Activated naive CD4-positive, alpha-beta T cell treated with anti-CD3 and anti-CD28 coated beads, Interleukin-2, amount 10 ng/mL, durations not matched to agents 7 days and 5 days (primary cell): ENCODE data around the gene IL17REL.
"Not testable (repeated sequence)": the region's sequence is repeated elsewhere in the genome, so short reads cannot be mapped to it uniquely, and the experiment has no call there.

Experiments used
- CTCF ChIA-PET: fragments of 350-600 bp; sonication (Branson Sonifier 250); formaldehyde crosslinking; loops from one replicate; lab custom pipeline; 2021; ENCODE audit warnings: antibody characterized with exemption; lab: Charles Lee
- DNase-seq: peaks from one replicate; pipeline ENCODE4 v3.0.0-alpha.2; 2020
- H3K27ac Mint-ChIP-seq: one replicate; pipeline ENCODE4 v1.8.0; 2021; ENCODE audit warnings: mild to moderate bottlenecking, moderate library complexity, mixed read lengths
- H3K27me3 Mint-ChIP-seq: one replicate; pipeline ENCODE4 v1.8.0; 2021; ENCODE audit warnings: mild to moderate bottlenecking, mixed read lengths
- H3K36me3 Mint-ChIP-seq: one replicate; pipeline ENCODE4 v1.8.0; 2021; ENCODE audit warnings: mixed read lengths
- H3K4me1 Mint-ChIP-seq: one replicate; pipeline ENCODE4 v1.8.0; 2021; ENCODE audit warnings: mixed read lengths
- H3K4me3 Mint-ChIP-seq: one replicate; pipeline ENCODE4 v1.8.0; 2021; ENCODE audit warnings: mild to moderate bottlenecking, moderate library complexity, mixed read lengths
- H3K9me3 Mint-ChIP-seq: one replicate; pipeline ENCODE4 v1.8.0; 2021; ENCODE audit warnings: mixed read lengths

Gene IL17REL

GRCh38 chr22:49997932-49998717 is 14.4 kb downstream of the IL17REL start:
- DNase-seq = no peak
- CTCF ChIA-PET = no interaction called here
- Mint-ChIP-seq H3K27me3 (peaks cover 31% of the 10 kb centered on the region), H3K27ac (no peak overlapping the region), H3K4me1 (peaks cover 10% of the 10 kb centered on the region), H3K4me3 (no peak overlapping the region), H3K36me3 (no peaks in the 10 kb centered on the region), H3K9me3 (peaks cover 4% of the 10 kb centered on the region)

- H3K27me3 Mint-ChIP-seq = peaks cover 31% of the 10 kb centered on the region
- DNase-seq = no peak
- H3K4me1 Mint-ChIP-seq = peaks cover 10% of the 10 kb centered on the region
- no peaks in the 10 kb centered on the region for H3K36me3 Mint-ChIP-seq
- CTCF ChIA-PET = no interaction called here
- no peak overlapping the region for H3K4me3 Mint-ChIP-seq
- no peak overlapping the region for H3K27ac Mint-ChIP-seq
- peaks cover 4% of the 10 kb centered on the region for H3K9me3 Mint-ChIP-seq
Measured at GRCh38 chr22:49997251-49997599, 15.3 kb downstream of the IL17REL start.

- H3K27ac Mint-ChIP-seq = no peak overlapping the region
- no peak for DNase-seq
- H3K4me3 Mint-ChIP-seq = no peak overlapping the region
- H3K9me3 Mint-ChIP-seq = peaks cover 4% of the 10 kb centered on the region
- CTCF ChIA-PET = interaction anchor here (1.3 kb wide), 1 partner anchor 34 kb away, joined by 4 read pairs; no protein-coding TSS in a partner anchor
- H3K27me3 Mint-ChIP-seq = peaks cover 33% of the 10 kb centered on the region
- peaks cover 10% of the 10 kb centered on the region for H3K4me1 Mint-ChIP-seq
- no peaks in the 10 kb centered on the region for H3K36me3 Mint-ChIP-seq
Measured at GRCh38 chr22:49996518-49997250, 15.9 kb downstream of the IL17REL start.

- CTCF ChIA-PET = interaction anchor here (0.8 to 1.3 kb wide), 2 partner anchors 34 to 63 kb away, joined by 3 to 4 read pairs; no protein-coding TSS in a partner anchor
- Mint-ChIP-seq H3K27ac (no peak overlapping the region), H3K4me1 (peaks cover 10% of the 10 kb centered on the region), H3K4me3 (no peak overlapping the region), H3K9me3 (peaks cover 7% of the 10 kb centered on the region), H3K36me3 (no peaks in the 10 kb centered on the region), H3K27me3 (peaks cover 32% of the 10 kb centered on the region)
- DNase-seq = no peak
Measured at GRCh38 chr22:49996119-49996517, 16.4 kb downstream of the IL17REL start.

- Mint-ChIP-seq H3K27me3 (peaks cover 32% of the 10 kb centered on the region), H3K4me3 (no peak overlapping the region), H3K4me1 (peaks cover 10% of the 10 kb centered on the region), H3K27ac (no peak overlapping the region), H3K9me3 (peaks cover 11% of the 10 kb centered on the region), H3K36me3 (no peaks in the 10 kb centered on the region)
- CTCF ChIA-PET = interaction anchor here (0.8 to 3.8 kb wide), 3 partner anchors 35 to 65 kb away, joined by 3 to 24 read pairs (median 4); no protein-coding TSS in a partner anchor
- no peak for DNase-seq
Measured at GRCh38 chr22:49995361-49996118, 17.0 kb downstream of the IL17REL start.

- CTCF ChIA-PET = interaction anchor here (1.3 to 3.8 kb wide), 2 partner anchors 35 to 64 kb away, joined by 4 to 24 read pairs; no protein-coding TSS in a partner anchor
- DNase-seq = no peak
- Mint-ChIP-seq H3K27ac (no peak overlapping the region), H3K9me3 (peaks cover 15% of the 10 kb centered on the region), H3K36me3 (no peaks in the 10 kb centered on the region), H3K4me3 (no peak overlapping the region), H3K27me3 (peaks cover 31% of the 10 kb centered on the region), H3K4me1 (peaks cover 10% of the 10 kb centered on the region)
Measured at GRCh38 chr22:49995041-49995360, 17.6 kb downstream of the IL17REL start.

GRCh38 chr22:49994361-49995040 is 18.1 kb downstream of the IL17REL start:
- Mint-ChIP-seq H3K27me3 (peaks cover 32% of the 10 kb centered on the region), H3K4me1 (peaks cover 10% of the 10 kb centered on the region), H3K4me3 (no peak overlapping the region), H3K9me3 (peaks cover 18% of the 10 kb centered on the region), H3K27ac (no peak overlapping the region), H3K36me3 (no peaks in the 10 kb centered on the region)
- CTCF ChIA-PET = interaction anchor here (0.5 to 4.1 kb wide), 7 partner anchors 11 to 227 kb away, joined by 3 to 26 read pairs (median 4); no protein-coding TSS in a partner anchor
- no peak for DNase-seq

- H3K4me1 Mint-ChIP-seq = peaks cover 7% of the 10 kb centered on the region
- CTCF ChIA-PET = interaction anchor here (0.7 to 4.1 kb wide), 10 partner anchors 11 to 232 kb away, joined by 3 to 26 read pairs (median 3); no protein-coding TSS in a partner anchor
- no peaks in the 10 kb centered on the region for H3K36me3 Mint-ChIP-seq
- peaks cover 15% of the 10 kb centered on the region for H3K9me3 Mint-ChIP-seq
- peaks cover 32% of the 10 kb centered on the region for H3K27me3 Mint-ChIP-seq
- H3K27ac Mint-ChIP-seq = no peak overlapping the region
- no peak for DNase-seq
- H3K4me3 Mint-ChIP-seq = no peak overlapping the region
Measured at GRCh38 chr22:49993649-49994360, 18.8 kb downstream of the IL17REL start.

- CTCF ChIA-PET = interaction anchor here (0.7 to 4.1 kb wide), 11 partner anchors 11 to 232 kb away, joined by 3 to 26 read pairs (median 3); no protein-coding TSS in a partner anchor
- Mint-ChIP-seq H3K36me3 (no peaks in the 10 kb centered on the region), H3K4me3 (no peak overlapping the region), H3K4me1 (peaks cover 5% of the 10 kb centered on the region), H3K9me3 (peaks cover 17% of the 10 kb centered on the region), H3K27ac (no peak overlapping the region), H3K27me3 (peaks cover 37% of the 10 kb centered on the region)
- peak; percentile 77 for DNase-seq
Measured at GRCh38 chr22:49992921-49993648, 19.5 kb downstream of the IL17REL start.

- no peaks in the 10 kb centered on the region for H3K36me3 Mint-ChIP-seq
- H3K27me3 Mint-ChIP-seq = peaks cover 40% of the 10 kb centered on the region
- no peak overlapping the region for H3K4me3 Mint-ChIP-seq
- DNase-seq = no peak
- CTCF ChIA-PET = interaction anchor here (0.6 to 4.1 kb wide), 5 partner anchors 10 to 225 kb away, joined by 3 to 26 read pairs (median 10); no protein-coding TSS in a partner anchor
- H3K9me3 Mint-ChIP-seq = peaks cover 17% of the 10 kb centered on the region
- H3K4me1 Mint-ChIP-seq = peaks cover 5% of the 10 kb centered on the region
- no peak overlapping the region for H3K27ac Mint-ChIP-seq
Measured at GRCh38 chr22:49991907-49992533, 20.5 kb downstream of the IL17REL start.

- H3K4me3 Mint-ChIP-seq = no peak overlapping the region
- H3K27ac Mint-ChIP-seq = no peak overlapping the region
- CTCF ChIA-PET = interaction anchor here (0.6 to 4.1 kb wide), 2 partner anchors 40 to 60 kb away, joined by 3 to 26 read pairs; no protein-coding TSS in a partner anchor
- H3K36me3 Mint-ChIP-seq = no peaks in the 10 kb centered on the region
- DNase-seq = no peak
- peaks cover 3% of the 10 kb centered on the region for H3K4me1 Mint-ChIP-seq
- peaks cover 40% of the 10 kb centered on the region for H3K27me3 Mint-ChIP-seq
- H3K9me3 Mint-ChIP-seq = peaks cover 24% of the 10 kb centered on the region
Measured at GRCh38 chr22:49991167-49991566, 21.4 kb downstream of the IL17REL start.

GRCh38 chr22:49989826-49990225 is 22.7 kb downstream of the IL17REL start:
- CTCF ChIA-PET, H3K36me3 Mint-ChIP-seq, DNase-seq, H3K27ac Mint-ChIP-seq, H3K4me1 Mint-ChIP-seq, H3K4me3 Mint-ChIP-seq: not testable (repeated sequence)
- Mint-ChIP-seq H3K9me3 (peaks cover 31% of the 10 kb centered on the region), H3K27me3 (peaks cover 48% of the 10 kb centered on the region)
